ENCODE data around the gene INTS14. TPM values are rescaled to one million over a fixed set of nuclear protein-coding genes. Genes with fewer than 3 reads are reported as not detected.

INTS14 gene
- total RNA-seq, result 10 to 100 TPM; 20.6 to 25.1 TPM
- polyA plus RNA-seq (2013, experiment 1 of 2), result 25.5 TPM
- 31.1 TPM for polyA plus RNA-seq (2013, experiment 2 of 2)
- 25.3 to 92.5 (median 47.1) reads per million in 172 experiments for total RNA-seq

DNA sequence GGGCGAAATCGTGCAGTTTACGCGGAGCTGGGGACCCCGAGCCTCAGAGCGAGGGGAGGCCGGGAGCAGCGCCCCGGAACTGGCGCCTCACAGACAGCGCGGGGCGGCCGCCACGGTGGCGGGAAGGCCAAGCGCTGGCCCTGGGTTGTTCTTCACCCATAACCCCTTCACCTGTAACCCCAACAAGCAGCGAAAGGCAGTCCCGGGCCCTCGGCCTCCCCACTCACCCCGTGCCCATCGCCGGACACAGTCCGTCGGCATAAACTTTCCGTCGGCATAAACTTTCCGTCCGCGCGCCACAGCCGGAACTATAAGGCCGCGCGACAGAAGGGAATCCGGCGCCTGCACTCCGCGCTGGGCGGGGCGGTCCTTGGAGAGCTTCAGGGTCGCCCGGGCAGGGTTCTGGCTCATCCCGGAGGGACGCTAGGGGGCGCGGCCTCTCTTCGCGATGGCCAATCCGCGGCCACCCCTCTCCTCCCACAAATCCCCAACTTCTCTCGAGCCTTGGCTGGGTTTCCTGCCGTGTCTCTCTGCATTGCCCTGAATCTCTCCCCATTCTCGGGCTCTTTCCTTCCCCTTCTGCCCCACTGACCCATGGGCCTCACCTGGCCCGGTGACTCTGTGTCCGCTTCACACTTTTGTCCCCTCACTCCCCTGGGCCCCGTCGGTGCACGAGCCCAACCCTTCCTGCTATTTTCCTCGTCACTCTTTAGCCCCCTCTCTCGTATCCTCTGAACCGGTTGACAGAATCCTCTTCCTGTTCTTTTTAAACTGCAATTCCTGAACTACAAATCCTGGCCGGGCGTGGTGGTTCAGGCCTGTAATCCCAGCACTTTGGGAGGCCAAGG, at the start of gene INTS14:
Gene INTS14 (minus strand): TSS at position 261 of the 848 bp plus-strand sequence. CDS start 3,751 bp downstream, outside the sequence.
- POLR2A ChIA-PET, result interaction anchor here (0.5 to 1.6 kb wide), 18 partner anchors 12 to 1224 kb away, joined by 3 to 14 read pairs (median 4); partner anchors contain the start of genes DENND4A, HACD3, RAB11A and RNU5B-1

DNA sequence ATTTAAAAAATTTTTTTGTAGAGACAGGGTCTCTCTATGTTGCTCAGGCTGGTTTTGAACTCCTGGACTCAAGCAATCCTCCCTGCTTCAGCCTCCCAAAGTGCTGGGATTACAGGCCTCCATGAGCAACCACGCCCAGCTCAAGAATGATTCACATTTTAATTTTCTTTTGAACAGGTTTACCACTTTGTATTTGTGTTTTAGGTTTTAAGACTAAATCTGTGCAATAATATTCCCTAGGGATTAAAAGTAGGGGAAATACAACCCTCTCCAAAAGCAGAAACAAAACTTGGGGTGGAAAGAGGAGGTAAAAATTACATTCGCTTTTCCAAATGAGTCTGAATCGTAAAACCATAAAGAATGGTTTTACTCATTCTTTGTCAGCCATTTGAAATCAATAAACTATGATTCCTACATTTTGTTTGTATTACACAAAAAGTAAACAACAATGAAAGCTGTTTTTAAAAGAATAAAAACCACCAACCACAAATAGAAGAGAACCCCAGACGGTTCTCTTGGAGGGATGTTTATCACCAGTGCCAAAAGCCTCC, 48.6 kb upstream of the INTS14 start:
- H3K36me3 ChIP-seq (ENCODE audit: insufficient read depth, low read length), result peaks cover 65% of the 10 kb centered on the region
- no peaks in the 10 kb centered on the region for H3K9me3 Mint-ChIP-seq
- H3K27me3 ChIP-seq (ENCODE audit: control insufficient read depth in 1 of 2, insufficient read depth in 2 of 2, low read length in 2 of 2), result no peaks in the 10 kb centered on the region
- H3K4me3 ChIP-seq (ENCODE audit: low read length), result no peak overlapping the region
- no peak overlapping the region for H3K27ac Mint-ChIP-seq
- no peak overlapping the region for H3K4me3 Mint-ChIP-seq
- no peaks in the 10 kb centered on the region for H3K4me1 Mint-ChIP-seq (ENCODE audit: low read depth)
- TF ChIP-seq, protein P1, sequence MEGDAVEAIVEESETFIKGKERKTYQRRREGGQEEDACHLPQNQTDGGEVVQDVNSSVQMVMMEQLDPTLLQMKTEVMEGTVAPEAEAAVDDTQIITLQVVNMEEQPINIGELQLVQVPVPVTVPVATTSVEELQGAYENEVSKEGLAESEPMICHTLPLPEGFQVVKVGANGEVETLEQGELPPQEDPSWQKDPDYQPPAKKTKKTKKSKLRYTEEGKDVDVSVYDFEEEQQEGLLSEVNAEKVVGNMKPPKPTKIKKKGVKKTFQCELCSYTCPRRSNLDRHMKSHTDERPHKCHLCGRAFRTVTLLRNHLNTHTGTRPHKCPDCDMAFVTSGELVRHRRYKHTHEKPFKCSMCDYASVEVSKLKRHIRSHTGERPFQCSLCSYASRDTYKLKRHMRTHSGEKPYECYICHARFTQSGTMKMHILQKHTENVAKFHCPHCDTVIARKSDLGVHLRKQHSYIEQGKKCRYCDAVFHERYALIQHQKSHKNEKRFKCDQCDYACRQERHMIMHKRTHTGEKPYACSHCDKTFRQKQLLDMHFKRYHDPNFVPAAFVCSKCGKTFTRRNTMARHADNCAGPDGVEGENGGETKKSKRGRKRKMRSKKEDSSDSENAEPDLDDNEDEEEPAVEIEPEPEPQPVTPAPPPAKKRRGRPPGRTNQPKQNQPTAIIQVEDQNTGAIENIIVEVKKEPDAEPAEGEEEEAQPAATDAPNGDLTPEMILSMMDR (IDR thresholded peaks at IDR 0.05), result no peak
- H3K36me3 Mint-ChIP-seq (ENCODE audit: low read depth), result peaks cover 69% of the 10 kb centered on the region
- H3K4me1 ChIP-seq (ENCODE audit: insufficient read depth, low read length), result no peaks in the 10 kb centered on the region
- intact Hi-C loops (cut with DNase I, micrococcal nuclease), result no loop called here
- ChIA-PET POLR2A (no interaction called here), CTCF (interaction anchor here (0.8 to 1.1 kb wide), 2 partner anchors 22 to 89 kb away, joined by 3 read pairs; no protein-coding TSS in a partner anchor)
- H3K27me3 Mint-ChIP-seq, result no peaks in the 10 kb centered on the region
- ATAC-seq (ENCODE audit: poor library complexity) (no peak), DNase-seq (no peak)
- H3K9me3 ChIP-seq (ENCODE audit: control insufficient read depth in 1 of 2, insufficient read depth in 1 of 2, low read length in 2 of 2), result no peaks in the 10 kb centered on the region
- no peak overlapping the region for H3K27ac ChIP-seq (ENCODE audit: low read depth in 1 of 2, low read length in 2 of 2)

More for the DNA sequence above, at the start of gene INTS14:
- Mint-ChIP-seq H3K27ac (peak within 1 kb of the TSS; percentile 93), H3K36me3 (ENCODE audit: low read depth) (peaks cover 30% of the 10 kb centered on the region), H3K9me3 (no peaks in the 10 kb centered on the region), H3K4me3 (peak within 1 kb of the TSS; percentile 99), H3K27me3 (no peaks in the 10 kb centered on the region), H3K4me1 (ENCODE audit: low read depth) (peaks cover 41% of the 10 kb centered on the region)
- peak within 1 kb of the TSS; percentile 77 for H3K4me3 ChIP-seq (ENCODE audit: low read length)
- ATAC-seq (ENCODE audit: poor library complexity) (peak; percentile 94), DNase-seq (peak; percentile 81 to 96 (median 89))
- intact Hi-C loops (cut with DNase I, micrococcal nuclease), result loop anchor here in 1 of 2 experiments (1.0 to 10.0 kb wide), 3 partner anchors 94 to 306 kb away; partner anchors contain the start of genes DPP8, RAB11A and RNU5B-1
- no peaks in the 10 kb centered on the region for H3K36me3 ChIP-seq (ENCODE audit: insufficient read depth, low read length)
- H3K27me3 ChIP-seq (ENCODE audit: control insufficient read depth in 1 of 2, insufficient read depth in 2 of 2, low read length in 2 of 2), result no peaks in the 10 kb centered on the region
- peak within 1 kb of the TSS; percentile 88 to 92 for H3K27ac ChIP-seq (ENCODE audit: low read depth in 1 of 2, low read length in 2 of 2)
- CTCF ChIA-PET, result interaction anchor here (0.9 to 1.5 kb wide), 5 partner anchors 9 to 887 kb away, joined by 3 to 7 read pairs (median 4); partner anchors contain the start of genes MAP2K1 and RAB11A
- TF ChIP-seq, protein P1 (IDR thresholded peaks at IDR 0.05), result peak; percentile 59
- no peaks in the 10 kb centered on the region for H3K9me3 ChIP-seq (ENCODE audit: control insufficient read depth in 1 of 2, insufficient read depth in 1 of 2, low read length in 2 of 2)
- peaks cover 28% of the 10 kb centered on the region for H3K4me1 ChIP-seq (ENCODE audit: insufficient read depth, low read length)

DNA sequence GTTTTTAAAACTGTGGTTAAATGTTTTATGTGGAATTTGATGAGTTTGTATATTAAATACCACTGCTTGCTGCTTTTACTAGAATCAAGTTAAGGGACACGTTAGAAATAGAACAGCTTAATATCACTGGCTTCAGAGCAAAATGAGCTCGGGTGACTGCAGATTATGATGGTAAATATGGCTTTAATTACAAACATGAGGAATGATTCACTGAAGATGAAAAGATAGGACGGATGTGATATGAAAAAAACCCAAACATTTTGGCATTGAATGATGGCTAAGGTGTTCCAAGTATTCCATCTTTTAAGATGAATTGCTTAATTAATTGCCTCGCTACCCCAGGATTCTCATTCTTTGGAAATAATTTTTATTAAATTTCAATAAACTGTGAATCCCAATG, 44.5 kb upstream of the INTS14 start:
- Histone ChIP-seq H3K4me3 (ENCODE audit: low read length) (no peak overlapping the region), H3K9me3 (ENCODE audit: control insufficient read depth in 1 of 2, insufficient read depth in 1 of 2, low read length in 2 of 2) (no peaks in the 10 kb centered on the region), H3K27ac (ENCODE audit: low read depth in 1 of 2, low read length in 2 of 2) (no peak overlapping the region), H3K27me3 (ENCODE audit: control insufficient read depth in 1 of 2, insufficient read depth in 2 of 2, low read length in 2 of 2) (no peaks in the 10 kb centered on the region), H3K4me1 (ENCODE audit: insufficient read depth, low read length) (peaks cover 4% of the 10 kb centered on the region), H3K36me3 (ENCODE audit: insufficient read depth, low read length) (peaks cover 50% of the 10 kb centered on the region)
- Mint-ChIP-seq H3K27me3 (no peaks in the 10 kb centered on the region), H3K9me3 (no peaks in the 10 kb centered on the region), H3K27ac (no peak overlapping the region), H3K4me3 (no peak overlapping the region), H3K4me1 (ENCODE audit: low read depth) (peaks cover under 1% of the 10 kb centered on the region), H3K36me3 (ENCODE audit: low read depth) (peaks cover 54% of the 10 kb centered on the region)
- CTCF ChIA-PET, result interaction anchor here (0.6 kb wide), 1 partner anchor 632 kb away, joined by 3 read pairs; no protein-coding TSS in a partner anchor
- DNase-seq (no peak), ATAC-seq (ENCODE audit: poor library complexity) (no peak)
- POLR2A ChIA-PET, result no interaction called here
- intact Hi-C loops (cut with DNase I, micrococcal nuclease), result no loop called here
- TF ChIP-seq, protein P1 (IDR thresholded peaks at IDR 0.05), result no peak
